ENCODE results near the gene BNC2. TPM values are rescaled to one million over a fixed set of nuclear protein-coding genes. Genes with fewer than 3 reads are reported as not detected.

The BNC2 gene
- total RNA-seq, 1 experiment from 2014 or later: 11.7 TPM

DNA sequence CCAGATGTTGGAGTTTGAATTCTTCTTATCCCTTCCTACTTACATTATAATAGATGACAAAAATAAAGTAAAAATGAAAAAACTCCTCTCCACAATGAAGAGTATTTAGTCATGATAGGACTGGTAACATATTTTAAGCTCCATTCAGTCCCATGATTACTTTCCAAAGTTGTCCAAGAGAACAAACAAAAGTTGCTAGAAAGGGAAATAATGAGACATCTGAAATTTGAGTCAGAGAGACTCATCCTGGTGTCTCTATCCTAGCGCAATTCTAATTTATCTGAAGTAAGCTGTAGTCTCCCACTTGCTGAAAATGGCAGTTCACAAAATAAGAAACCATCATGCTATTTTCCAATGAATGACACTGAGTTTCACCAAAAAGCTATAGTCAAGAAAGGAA, 152.2 kb downstream of the BNC2 start:
- Histone ChIP-seq H4K20me1 (ENCODE audit: low read length) (no peaks in the 10 kb centered on the region), H3K36me3 (ENCODE audit: low read depth, low read length) (no peaks in the 10 kb centered on the region), H3K9me2 (replicated peaks; ENCODE audit: low read length) (no peaks in the 10 kb centered on the region), H3K9me3 (ENCODE audit: low read length) (no peaks in the 10 kb centered on the region), H3K79me2 (ENCODE audit: low read length) (no peaks in the 10 kb centered on the region), H3K27me3 (ENCODE audit: low read length) (no peaks in the 10 kb centered on the region), H3K9ac (ENCODE audit: low read length) (no peak overlapping the region), H2AFZ (ENCODE audit: low read length) (no peak overlapping the region), H3K27ac (ENCODE audit: low read length) (no peak overlapping the region; the same call in 1 of the 2 replicates), H3F3A (ENCODE audit: low read length, unreplicated experiment) (no peaks in the 10 kb centered on the region), H3K4me3 (ENCODE audit: low read length) (no peak overlapping the region), H3K4me1 (ENCODE audit: insufficient read depth, low read length) (peaks cover 15% of the 10 kb centered on the region; the same call in 1 of the 2 replicates), H3K4me2 (ENCODE audit: low read length) (no peak overlapping the region)
- ChIA-PET POLR2A (ENCODE audit: unreplicated experiment) (no interaction called here), CTCF (no interaction called here)
- TF ChIP-seq EZH2 (IDR thresholded peaks at IDR 0.05; ENCODE audit: low read length, unreplicated experiment) (no peak), EZH2phosphoT487 (IDR thresholded peaks at IDR 0.05; ENCODE audit: borderline replicate concordance, low read length) (no peak)
- TF ChIP-seq, protein P1, sequence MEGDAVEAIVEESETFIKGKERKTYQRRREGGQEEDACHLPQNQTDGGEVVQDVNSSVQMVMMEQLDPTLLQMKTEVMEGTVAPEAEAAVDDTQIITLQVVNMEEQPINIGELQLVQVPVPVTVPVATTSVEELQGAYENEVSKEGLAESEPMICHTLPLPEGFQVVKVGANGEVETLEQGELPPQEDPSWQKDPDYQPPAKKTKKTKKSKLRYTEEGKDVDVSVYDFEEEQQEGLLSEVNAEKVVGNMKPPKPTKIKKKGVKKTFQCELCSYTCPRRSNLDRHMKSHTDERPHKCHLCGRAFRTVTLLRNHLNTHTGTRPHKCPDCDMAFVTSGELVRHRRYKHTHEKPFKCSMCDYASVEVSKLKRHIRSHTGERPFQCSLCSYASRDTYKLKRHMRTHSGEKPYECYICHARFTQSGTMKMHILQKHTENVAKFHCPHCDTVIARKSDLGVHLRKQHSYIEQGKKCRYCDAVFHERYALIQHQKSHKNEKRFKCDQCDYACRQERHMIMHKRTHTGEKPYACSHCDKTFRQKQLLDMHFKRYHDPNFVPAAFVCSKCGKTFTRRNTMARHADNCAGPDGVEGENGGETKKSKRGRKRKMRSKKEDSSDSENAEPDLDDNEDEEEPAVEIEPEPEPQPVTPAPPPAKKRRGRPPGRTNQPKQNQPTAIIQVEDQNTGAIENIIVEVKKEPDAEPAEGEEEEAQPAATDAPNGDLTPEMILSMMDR (conservative IDR thresholded peaks at IDR 0.05; ENCODE audit: low read depth, low read length): no peak
- ATAC-seq (no peak), DNase-seq (no peak)
- intact Hi-C loops (cut with micrococcal nuclease): no loop called here
- BruUV-seq (replicated peaks): no TSS peak

DNA sequence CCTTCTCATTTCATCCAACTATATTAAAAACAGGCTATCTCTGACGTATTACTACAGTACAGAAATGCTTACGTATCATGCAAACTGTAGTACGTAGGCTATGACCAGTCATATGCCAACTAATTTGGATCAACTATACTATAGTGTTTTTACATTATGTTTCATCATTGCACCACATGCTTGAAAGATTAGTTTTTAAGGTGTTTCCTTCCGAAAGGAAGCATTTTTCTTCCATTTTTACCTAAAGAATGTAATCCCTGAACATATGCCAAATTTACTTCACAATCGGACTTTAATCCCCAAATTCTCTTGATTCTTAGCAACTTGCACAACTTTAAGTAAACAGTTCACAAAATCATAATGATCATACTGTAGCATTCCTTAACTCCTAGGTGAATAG, 153.9 kb downstream of the BNC2 start:
- POLR2A ChIA-PET (ENCODE audit: unreplicated experiment): no interaction called here
- no peak overlapping the region for H3K4me3 ChIP-seq (ENCODE audit: low read length)
- H2AFZ ChIP-seq (ENCODE audit: low read length): no peak overlapping the region
- no peaks in the 10 kb centered on the region for H4K20me1 ChIP-seq (ENCODE audit: low read length)
- no peaks in the 10 kb centered on the region for H3K9me3 ChIP-seq (ENCODE audit: low read length)
- ATAC-seq: no peak
- no peak overlapping the region for H3K27ac ChIP-seq (ENCODE audit: low read length)
- CTCF ChIA-PET: no interaction called here
- BruUV-seq (replicated peaks): no TSS peak
- H3K9me2 ChIP-seq (replicated peaks; ENCODE audit: low read length): no peaks in the 10 kb centered on the region
- H3F3A ChIP-seq (ENCODE audit: low read length, unreplicated experiment): no peaks in the 10 kb centered on the region
- intact Hi-C loops (cut with micrococcal nuclease): no loop called here
- H3K27me3 ChIP-seq (ENCODE audit: low read length): no peaks in the 10 kb centered on the region
- H3K9ac ChIP-seq (ENCODE audit: low read length): no peak overlapping the region
- H3K36me3 ChIP-seq (ENCODE audit: low read depth, low read length): no peaks in the 10 kb centered on the region
- H3K4me2 ChIP-seq (ENCODE audit: low read length): no peak overlapping the region
- H3K4me1 ChIP-seq (ENCODE audit: insufficient read depth, low read length): peaks cover 15% of the 10 kb centered on the region; the same call in 1 of the 2 replicates
- DNase-seq: no peak
- no peaks in the 10 kb centered on the region for H3K79me2 ChIP-seq (ENCODE audit: low read length)
- TF ChIP-seq, protein P1 (conservative IDR thresholded peaks at IDR 0.05; ENCODE audit: low read depth, low read length): no peak

DNA sequence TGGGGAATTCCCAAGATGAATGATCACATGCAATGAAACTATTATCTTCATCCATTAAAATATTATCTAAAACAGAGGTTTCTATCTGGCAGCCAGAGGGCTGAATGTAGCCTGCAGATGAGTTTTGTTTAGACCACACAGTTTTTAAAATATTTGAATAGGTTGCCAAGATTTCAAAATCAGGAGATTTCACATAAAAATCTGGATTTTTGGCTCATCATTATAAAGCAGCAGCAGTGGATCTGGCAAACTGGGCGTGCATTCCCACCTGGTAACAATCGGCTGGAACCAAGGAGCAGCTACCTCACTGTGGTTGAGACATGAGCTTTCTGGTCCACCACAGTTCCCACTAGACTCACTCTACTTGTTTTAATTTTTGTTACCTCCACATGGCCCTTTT, 155.1 kb downstream of the BNC2 start:
- no peak overlapping the region for H3K4me2 ChIP-seq (ENCODE audit: low read length)
- no peak for DNase-seq
- no peak overlapping the region for H3K27ac ChIP-seq (ENCODE audit: low read length)
- no peak overlapping the region for H3K4me3 ChIP-seq (ENCODE audit: low read length)
- no peaks in the 10 kb centered on the region for H3K27me3 ChIP-seq (ENCODE audit: low read length)
- no peaks in the 10 kb centered on the region for H3K9me2 ChIP-seq (replicated peaks; ENCODE audit: low read length)
- H3K9me3 ChIP-seq (ENCODE audit: low read length): no peaks in the 10 kb centered on the region
- H3K79me2 ChIP-seq (ENCODE audit: low read length): no peaks in the 10 kb centered on the region
- peaks cover 11% of the 10 kb centered on the region; the same call in 1 of the 2 replicates for H3K4me1 ChIP-seq (ENCODE audit: insufficient read depth, low read length)
- no peak for ATAC-seq
- intact Hi-C loops (cut with micrococcal nuclease): no loop called here
- H3K9ac ChIP-seq (ENCODE audit: low read length): no peak overlapping the region
- no TSS peak for BruUV-seq (replicated peaks)
- CTCF ChIA-PET: interaction anchor here (0.7 kb wide), 1 partner anchor 10 kb away, joined by 3 read pairs; no protein-coding TSS in a partner anchor
- no peaks in the 10 kb centered on the region for H4K20me1 ChIP-seq (ENCODE audit: low read length)
- no peak overlapping the region for H2AFZ ChIP-seq (ENCODE audit: low read length)
- H3F3A ChIP-seq (ENCODE audit: low read length, unreplicated experiment): no peaks in the 10 kb centered on the region
- TF ChIP-seq, protein P1 (conservative IDR thresholded peaks at IDR 0.05; ENCODE audit: low read depth, low read length): no peak
- TF ChIP-seq EZH2phosphoT487 (IDR thresholded peaks at IDR 0.05; ENCODE audit: borderline replicate concordance, low read length) (no peak), EZH2 (IDR thresholded peaks at IDR 0.05; ENCODE audit: low read length, unreplicated experiment) (no peak)
- H3K36me3 ChIP-seq (ENCODE audit: low read depth, low read length): no peaks in the 10 kb centered on the region
- POLR2A ChIA-PET (ENCODE audit: unreplicated experiment): no interaction called here
